ENCODE measurements around the gene WNK2. TPM values are rescaled to one million over a fixed set of nuclear protein-coding genes. Genes with fewer than 3 reads are reported as not detected.

WNK2 gene
- total RNA-seq, 1 donor from 2014 or later: 1.9 TPM

GRCh38 chr9:93207860-93208734, 24.2 kb downstream of the WNK2 start:
- Histone ChIP-seq H3K4me3 (ENCODE audit: insufficient read depth, low read depth, low read length) (no peak overlapping the region), H3K4me1 (ENCODE audit: insufficient read depth, low read length) (no peaks in the 10 kb centered on the region), H4K20me1 (ENCODE audit: insufficient read depth, low read length) (no peaks in the 10 kb centered on the region), H3K36me3 (ENCODE audit: insufficient read depth, low read length) (no peaks in the 10 kb centered on the region), H3K9me3 (ENCODE audit: insufficient read depth, low read depth, low read length) (no peaks in the 10 kb centered on the region), H3K27ac (ENCODE audit: low read depth, low read length) (no peak overlapping the region), H3K79me2 (ENCODE audit: insufficient read depth, low read length) (no peaks in the 10 kb centered on the region), H2AFZ (ENCODE audit: low read depth, low read length) (peak overlapping the region; percentile 71), H3K4me2 (ENCODE audit: low read length) (peak overlapping the region; percentile 63), H3K27me3 (ENCODE audit: insufficient read depth, low read length) (no peaks in the 10 kb centered on the region), H3K9ac (ENCODE audit: low read length) (no peak overlapping the region)
- Mint-ChIP-seq H3K4me3 (ENCODE audit: unreplicated experiment) (no peak overlapping the region), H3K36me3 (ENCODE audit: low read depth, unreplicated experiment) (no peaks in the 10 kb centered on the region), H3K4me1 (ENCODE audit: low read depth, unreplicated experiment) (no peaks in the 10 kb centered on the region), H3K9me3 (ENCODE audit: unreplicated experiment) (no peaks in the 10 kb centered on the region), H3K27me3 (ENCODE audit: low read depth, unreplicated experiment) (peaks cover 27% of the 10 kb centered on the region), H3K27ac (ENCODE audit: unreplicated experiment) (no peak overlapping the region)
- FAIRE-seq: no peak
- TF ChIP-seq EZH2 (IDR thresholded peaks at IDR 0.05; ENCODE audit: insufficient read depth, low read length) (no peak), CTCF (IDR thresholded peaks at IDR 0.05; ENCODE audit: insufficient read depth, low read depth, low read length) (no peak)
- DNase-seq (ENCODE audit: low read depth): no peak

GRCh38 chr9:93209097-93209496, 25.2 kb downstream of the WNK2 start:
- H3K4me2 ChIP-seq (ENCODE audit: low read length): no peak overlapping the region
- H3K4me1 ChIP-seq (ENCODE audit: insufficient read depth, low read length): no peaks in the 10 kb centered on the region
- Mint-ChIP-seq H3K4me1 (ENCODE audit: low read depth, unreplicated experiment) (no peaks in the 10 kb centered on the region), H3K4me3 (ENCODE audit: unreplicated experiment) (no peak overlapping the region), H3K9me3 (ENCODE audit: unreplicated experiment) (no peaks in the 10 kb centered on the region), H3K27ac (ENCODE audit: unreplicated experiment) (no peak overlapping the region), H3K27me3 (ENCODE audit: low read depth, unreplicated experiment) (peaks cover 18% of the 10 kb centered on the region), H3K36me3 (ENCODE audit: low read depth, unreplicated experiment) (no peaks in the 10 kb centered on the region)
- FAIRE-seq: no peak
- no peak overlapping the region for H3K4me3 ChIP-seq (ENCODE audit: insufficient read depth, low read depth, low read length)
- no peak overlapping the region for H3K27ac ChIP-seq (ENCODE audit: low read depth, low read length)
- DNase-seq (ENCODE audit: low read depth): no peak
- H3K9ac ChIP-seq (ENCODE audit: low read length): no peak overlapping the region
- no peak overlapping the region for H2AFZ ChIP-seq (ENCODE audit: low read depth, low read length)
- no peaks in the 10 kb centered on the region for H3K79me2 ChIP-seq (ENCODE audit: insufficient read depth, low read length)
- TF ChIP-seq CTCF (IDR thresholded peaks at IDR 0.05; ENCODE audit: insufficient read depth, low read depth, low read length) (no peak), EZH2 (IDR thresholded peaks at IDR 0.05; ENCODE audit: insufficient read depth, low read length) (no peak)
- H4K20me1 ChIP-seq (ENCODE audit: insufficient read depth, low read length): no peaks in the 10 kb centered on the region
- no peaks in the 10 kb centered on the region for H3K36me3 ChIP-seq (ENCODE audit: insufficient read depth, low read length)
- H3K27me3 ChIP-seq (ENCODE audit: insufficient read depth, low read length): no peaks in the 10 kb centered on the region
- H3K9me3 ChIP-seq (ENCODE audit: insufficient read depth, low read depth, low read length): no peaks in the 10 kb centered on the region
